ENCODE results near the gene STMN3.

GRCh38 chr20:63591786-63592355 is 61.4 kb downstream of the STMN3 start:
- TF ChIP-seq CTCF (IDR thresholded peaks at IDR 0.05; ENCODE audit: low read length) (no peak), EZH2 (IDR thresholded peaks at IDR 0.05; ENCODE audit: borderline replicate concordance, low read length) (no peak)
